ENCODE measurements around the gene LNX2.

- TF ChIP-seq MXI1 (IDR thresholded peaks at IDR 0.05; ENCODE audit: borderline replicate concordance, low read depth, low read length), result no peak
- no peak for TF ChIP-seq CEBPB (IDR thresholded peaks at IDR 0.05; ENCODE audit: low read depth, low read length)
- TF ChIP-seq CTCF (conservative IDR thresholded peaks at IDR 0.05; ENCODE audit: low read depth, low read length), result no peak
These were observed 86.0 kb downstream of the LNX2 start for GRCh38 chr13:27534108-27534980.
